HCEC 1CT (cell line): Measurements from ENCODE around the gene ARHGDIA.
A peak's percentile ranks its signal among the peaks of the same experiment; 100 is the strongest.

ENCODE experiments used
- DNase-seq: peaks from one replicate; pipeline ENCODE4 v3.0.0-alpha.2; 2017

ARHGDIA gene

DNA sequence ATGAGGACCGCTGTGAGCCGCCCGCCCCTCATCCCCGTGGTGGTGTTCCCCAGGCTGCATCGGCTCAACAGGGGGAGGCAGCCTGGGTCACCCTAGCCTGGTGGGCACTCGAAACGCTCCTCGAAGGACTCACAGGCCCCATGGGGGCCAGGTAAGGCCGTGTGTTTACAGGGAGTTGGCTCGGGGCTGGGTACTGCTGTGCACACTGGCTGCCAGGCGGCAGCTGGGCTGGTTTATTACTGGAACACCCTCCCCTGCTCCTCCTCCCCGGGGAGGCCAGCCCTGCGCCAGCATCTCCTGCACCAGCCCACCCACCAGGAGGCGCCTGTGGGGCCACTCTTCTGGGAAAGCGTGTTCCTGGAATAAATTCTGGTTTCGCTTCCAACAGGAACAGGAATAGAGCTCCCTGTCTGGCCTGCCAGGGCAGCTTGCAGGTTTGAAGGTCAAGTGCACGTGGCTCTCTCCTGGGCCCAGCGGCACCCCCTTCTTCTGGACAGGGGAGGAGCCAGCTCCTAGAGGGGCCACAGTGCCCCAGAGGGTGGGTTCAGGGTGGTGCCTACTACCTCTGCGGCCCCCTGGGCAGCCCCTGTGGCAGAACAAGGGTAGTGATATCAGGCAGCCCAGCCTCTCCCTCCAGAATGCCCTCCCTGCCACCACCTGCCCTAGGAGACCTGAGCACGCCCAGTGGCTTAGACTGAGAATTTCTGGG is 49.4 kb downstream of the ARHGDIA start:
- peak; percentile 41 for DNase-seq

DNA sequence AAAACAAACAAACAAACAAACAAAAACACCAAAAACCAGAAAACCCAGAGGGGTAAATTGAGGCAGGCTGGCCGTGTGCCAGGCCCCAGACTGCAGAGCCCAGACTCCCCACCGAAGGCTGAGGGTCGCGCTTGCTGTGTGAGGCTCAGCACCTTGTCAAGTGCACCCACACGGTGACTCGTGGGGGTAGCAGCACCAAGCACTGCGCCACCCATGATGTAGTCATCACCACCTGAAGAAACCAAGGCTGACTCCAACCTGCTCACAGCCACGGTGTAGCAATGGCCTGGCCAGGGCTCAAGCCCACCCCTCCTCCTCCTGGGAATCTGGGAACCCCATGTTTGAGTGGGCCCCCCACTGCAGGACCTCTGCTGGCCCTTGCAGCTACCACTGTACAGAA is 50.0 kb downstream of the ARHGDIA start:
- DNase-seq, result no peak

DNA sequence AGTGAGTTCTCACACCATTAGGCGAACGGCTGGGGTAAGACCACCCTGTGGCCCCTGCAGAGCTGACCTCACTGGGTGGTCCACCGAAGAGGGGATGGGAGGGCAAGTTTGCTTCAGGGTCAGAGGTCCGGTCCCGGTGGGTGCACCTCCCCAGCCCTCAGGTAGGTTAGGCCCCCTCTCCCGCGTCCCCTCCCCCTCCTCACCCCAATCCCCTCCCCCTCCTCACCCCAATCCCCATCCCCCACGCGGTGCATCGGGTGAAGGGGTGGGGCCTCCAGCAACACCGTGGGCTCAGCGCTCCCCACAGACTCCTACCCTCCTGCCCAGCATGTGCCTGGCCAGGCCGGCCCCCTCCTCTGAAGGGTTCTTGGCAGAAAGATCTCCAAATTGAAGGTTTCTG is 51.4 kb downstream of the ARHGDIA start:
- DNase-seq, result no peak

DNA sequence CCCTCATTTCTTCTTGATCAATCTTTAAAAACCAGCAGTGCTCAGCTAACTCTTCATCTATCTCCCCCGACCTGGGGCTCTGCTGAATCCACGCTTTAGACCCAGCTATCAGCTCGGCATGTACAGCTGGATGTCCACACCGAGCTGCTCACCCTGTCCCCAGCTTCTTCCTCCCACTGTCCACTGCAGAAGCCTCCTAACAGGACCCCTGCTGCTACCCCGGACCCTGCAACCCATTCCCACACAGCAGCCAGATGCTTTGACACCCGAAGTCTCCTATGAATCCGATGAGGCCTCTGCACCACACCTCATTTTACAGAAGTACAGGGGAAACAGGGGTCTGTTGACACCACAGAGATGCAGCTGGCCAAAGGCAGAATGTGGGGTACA is 53.4 kb downstream of the ARHGDIA start:
- DNase-seq, result no peak
